ENCODE data around the gene EDIL3.
"Not testable (repeated sequence)": the region's sequence is repeated elsewhere in the genome, so short reads cannot be mapped to it uniquely, and the experiment has no call there.

DNA sequence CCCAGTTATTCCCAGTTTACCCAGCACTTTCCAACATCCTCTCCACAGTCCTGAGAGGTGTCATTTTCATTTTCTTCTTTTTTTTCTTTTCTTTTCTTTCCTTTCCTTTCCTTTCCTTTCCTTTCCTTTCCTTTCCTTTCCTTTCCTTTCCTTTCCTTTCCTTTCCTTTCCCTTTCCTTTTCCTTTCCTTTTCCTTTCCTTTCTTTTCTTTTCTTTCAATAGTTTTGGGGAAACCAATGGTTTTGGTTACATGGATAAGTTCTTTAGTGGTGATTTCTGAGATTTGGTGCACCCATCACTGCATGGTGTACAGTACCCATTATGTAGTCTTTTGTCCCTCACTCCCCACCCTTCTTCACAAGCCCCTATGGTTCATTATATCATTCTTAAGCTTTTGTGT is 224.0 kb downstream of the EDIL3 start:
- not testable (repeated sequence) for TF ChIP-seq POLR2A (IDR thresholded peaks at IDR 0.05; ENCODE audit: control extremely low read depth in 1 of 2, low read depth in 2 of 2, low read length in 2 of 2); SP1 (IDR thresholded peaks at IDR 0.05; ENCODE audit: low read depth, low read length); TAF1 (IDR thresholded peaks at IDR 0.05; ENCODE audit: low read depth, low read length); EZH2 (IDR thresholded peaks at IDR 0.05; ENCODE audit: low read depth, low read length, severe bottlenecking); CREB1 (IDR thresholded peaks at IDR 0.05)
- TF ChIP-seq, protein P1, sequence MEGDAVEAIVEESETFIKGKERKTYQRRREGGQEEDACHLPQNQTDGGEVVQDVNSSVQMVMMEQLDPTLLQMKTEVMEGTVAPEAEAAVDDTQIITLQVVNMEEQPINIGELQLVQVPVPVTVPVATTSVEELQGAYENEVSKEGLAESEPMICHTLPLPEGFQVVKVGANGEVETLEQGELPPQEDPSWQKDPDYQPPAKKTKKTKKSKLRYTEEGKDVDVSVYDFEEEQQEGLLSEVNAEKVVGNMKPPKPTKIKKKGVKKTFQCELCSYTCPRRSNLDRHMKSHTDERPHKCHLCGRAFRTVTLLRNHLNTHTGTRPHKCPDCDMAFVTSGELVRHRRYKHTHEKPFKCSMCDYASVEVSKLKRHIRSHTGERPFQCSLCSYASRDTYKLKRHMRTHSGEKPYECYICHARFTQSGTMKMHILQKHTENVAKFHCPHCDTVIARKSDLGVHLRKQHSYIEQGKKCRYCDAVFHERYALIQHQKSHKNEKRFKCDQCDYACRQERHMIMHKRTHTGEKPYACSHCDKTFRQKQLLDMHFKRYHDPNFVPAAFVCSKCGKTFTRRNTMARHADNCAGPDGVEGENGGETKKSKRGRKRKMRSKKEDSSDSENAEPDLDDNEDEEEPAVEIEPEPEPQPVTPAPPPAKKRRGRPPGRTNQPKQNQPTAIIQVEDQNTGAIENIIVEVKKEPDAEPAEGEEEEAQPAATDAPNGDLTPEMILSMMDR (IDR thresholded peaks at IDR 0.05; ENCODE audit: control extremely low read depth in 1 of 3, insufficient read depth in 1 of 3, low read depth in 1 of 3, low read length in 3 of 3), result not testable (repeated sequence)

Data from H1 (cell line).